ENCODE results near the gene KRT83.
"Not testable (repeated sequence)": the region's sequence is repeated elsewhere in the genome, so short reads cannot be mapped to it uniquely, and the experiment has no call there.

- not testable (repeated sequence) for TF ChIP-seq EZH2phosphoT487 (IDR thresholded peaks at IDR 0.05; ENCODE audit: borderline replicate concordance, low read length)
- TF ChIP-seq, protein P1, sequence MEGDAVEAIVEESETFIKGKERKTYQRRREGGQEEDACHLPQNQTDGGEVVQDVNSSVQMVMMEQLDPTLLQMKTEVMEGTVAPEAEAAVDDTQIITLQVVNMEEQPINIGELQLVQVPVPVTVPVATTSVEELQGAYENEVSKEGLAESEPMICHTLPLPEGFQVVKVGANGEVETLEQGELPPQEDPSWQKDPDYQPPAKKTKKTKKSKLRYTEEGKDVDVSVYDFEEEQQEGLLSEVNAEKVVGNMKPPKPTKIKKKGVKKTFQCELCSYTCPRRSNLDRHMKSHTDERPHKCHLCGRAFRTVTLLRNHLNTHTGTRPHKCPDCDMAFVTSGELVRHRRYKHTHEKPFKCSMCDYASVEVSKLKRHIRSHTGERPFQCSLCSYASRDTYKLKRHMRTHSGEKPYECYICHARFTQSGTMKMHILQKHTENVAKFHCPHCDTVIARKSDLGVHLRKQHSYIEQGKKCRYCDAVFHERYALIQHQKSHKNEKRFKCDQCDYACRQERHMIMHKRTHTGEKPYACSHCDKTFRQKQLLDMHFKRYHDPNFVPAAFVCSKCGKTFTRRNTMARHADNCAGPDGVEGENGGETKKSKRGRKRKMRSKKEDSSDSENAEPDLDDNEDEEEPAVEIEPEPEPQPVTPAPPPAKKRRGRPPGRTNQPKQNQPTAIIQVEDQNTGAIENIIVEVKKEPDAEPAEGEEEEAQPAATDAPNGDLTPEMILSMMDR (IDR thresholded peaks at IDR 0.05; ENCODE audit: low read depth, low read length, poor library complexity, severe bottlenecking), result peak; percentile 41
These were observed 34.1 kb downstream of the KRT83 start for GRCh38 chr12:52286857-52287785.

All from DOHH2 (cell line).